Activated CD8-positive, alpha-beta memory T cell treated with anti-CD3 and anti-CD28 coated beads for 48 hours (primary cell): ENCODE measurements around the gene SWAP70.
"Not testable (repeated sequence)": the region's sequence is repeated elsewhere in the genome, so short reads cannot be mapped to it uniquely, and the experiment has no call there.

Experiments used
- DNase-seq, 3 experiments: peaks; one replicate each; pipeline ENCODE4 v3.0.0-alpha.2; 2020; ENCODE audit warnings: low read depth in 2 of 3, low spot score in 2 of 3

The SWAP70 gene

DNA sequence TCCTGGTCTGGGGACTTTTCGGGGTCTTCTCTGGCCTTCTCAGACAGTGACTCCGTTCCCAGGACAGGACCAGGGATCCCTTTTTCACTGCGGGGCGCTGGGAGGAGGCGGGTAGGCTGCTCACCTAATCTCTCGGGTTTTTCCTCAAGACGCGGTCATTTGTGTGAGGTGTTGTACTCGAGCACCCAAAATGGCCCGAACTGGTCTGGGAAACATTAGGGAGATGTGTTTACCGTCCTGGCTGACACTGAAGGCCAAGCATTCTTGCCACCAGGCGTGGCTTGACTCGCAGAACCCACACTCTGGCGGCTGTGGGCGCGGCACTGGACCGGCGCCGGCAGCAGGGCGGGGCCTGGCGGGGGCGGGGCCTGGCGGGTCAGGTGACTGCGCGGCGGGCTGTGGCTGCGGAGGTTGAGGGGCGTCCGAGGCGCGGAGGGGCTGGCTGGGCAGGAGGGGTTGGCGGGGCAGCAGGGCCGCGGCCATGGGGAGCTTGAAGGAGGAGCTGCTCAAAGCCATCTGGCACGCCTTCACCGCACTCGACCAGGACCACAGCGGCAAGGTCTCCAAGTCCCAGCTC lies at the start of gene SWAP70:
SWAP70 (plus strand) TSS at position 379 of the 577 bp plus-strand sequence; CDS start at position 482, 103 bp downstream.
- peak; percentile 62 to 66 (median 62) for DNase-seq

DNA sequence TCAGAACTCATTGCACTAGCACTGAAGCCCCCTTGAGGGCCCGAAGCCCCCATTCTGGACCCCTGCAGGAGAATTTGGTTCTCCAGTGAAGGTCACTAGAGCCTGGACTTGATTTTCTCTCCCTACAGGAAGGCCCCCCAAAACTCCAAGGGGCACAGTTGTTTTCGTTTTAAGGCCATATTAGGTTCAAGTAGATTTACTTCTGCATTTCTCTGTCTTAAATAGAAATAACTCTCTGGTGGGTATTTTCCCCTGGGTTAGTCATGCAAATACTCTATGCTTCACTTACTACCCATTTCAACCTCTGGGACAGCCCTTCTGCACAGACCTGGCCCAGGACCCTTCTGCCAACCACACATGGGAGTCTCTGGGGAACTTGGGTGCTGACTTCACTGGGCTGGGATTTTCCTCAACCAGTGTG lies 48.8 kb upstream of the SWAP70 start:
- DNase-seq, result no peak

DNA sequence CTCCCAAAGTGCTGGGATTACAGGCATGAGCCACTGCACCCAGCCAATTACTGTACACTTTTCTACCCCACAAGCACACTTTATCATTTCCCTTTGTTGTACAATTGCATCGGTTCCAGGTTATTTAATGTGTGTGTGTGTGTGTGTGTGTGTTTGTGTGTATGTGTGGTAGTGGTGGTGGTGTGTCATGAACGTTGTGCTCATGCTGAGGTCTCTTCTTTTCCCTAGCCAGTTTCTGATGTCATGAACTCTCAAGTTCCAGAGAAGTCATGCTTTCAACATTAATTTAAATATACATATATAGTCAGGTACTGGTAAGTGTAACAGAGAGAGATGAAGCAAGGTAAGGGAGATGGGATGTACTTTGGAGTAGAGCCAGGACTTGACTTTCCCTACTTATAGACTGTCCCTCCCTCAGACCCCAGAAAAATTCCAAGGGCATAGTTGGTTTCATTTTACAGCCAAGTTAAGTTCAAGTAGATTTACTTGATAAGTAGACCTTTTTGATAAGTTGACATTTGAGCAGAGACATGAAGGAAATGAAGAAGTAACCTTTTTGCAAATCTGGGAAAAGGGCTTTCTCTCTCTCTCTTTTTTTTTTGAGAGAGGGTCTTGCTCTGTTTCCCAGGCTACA lies 47.7 kb upstream of the SWAP70 start:
- DNase-seq, result no peak

- DNase-seq, result no peak
Observed at GRCh38 chr11:9616858-9617257, 47.0 kb upstream of the SWAP70 start.

DNA sequence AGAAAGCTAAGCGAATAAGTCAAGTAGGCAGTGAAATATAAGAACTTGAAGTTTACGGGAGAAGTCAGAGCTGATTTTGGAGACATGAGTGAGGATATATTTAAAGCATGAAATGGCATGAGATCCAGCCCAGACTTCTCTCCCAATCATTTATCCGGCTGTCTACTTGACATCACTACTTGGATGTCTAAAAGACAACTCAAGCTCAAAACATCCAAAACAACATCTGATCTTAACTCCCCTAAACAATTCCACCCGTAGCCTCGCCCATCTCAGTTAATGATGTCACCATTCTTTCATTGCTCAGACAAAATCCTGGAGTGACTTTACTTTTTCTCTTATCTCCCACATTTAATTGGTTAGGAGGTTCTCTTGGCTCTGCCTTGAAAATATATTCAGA lies 45.9 kb upstream of the SWAP70 start:
- DNase-seq, result no peak

DNA sequence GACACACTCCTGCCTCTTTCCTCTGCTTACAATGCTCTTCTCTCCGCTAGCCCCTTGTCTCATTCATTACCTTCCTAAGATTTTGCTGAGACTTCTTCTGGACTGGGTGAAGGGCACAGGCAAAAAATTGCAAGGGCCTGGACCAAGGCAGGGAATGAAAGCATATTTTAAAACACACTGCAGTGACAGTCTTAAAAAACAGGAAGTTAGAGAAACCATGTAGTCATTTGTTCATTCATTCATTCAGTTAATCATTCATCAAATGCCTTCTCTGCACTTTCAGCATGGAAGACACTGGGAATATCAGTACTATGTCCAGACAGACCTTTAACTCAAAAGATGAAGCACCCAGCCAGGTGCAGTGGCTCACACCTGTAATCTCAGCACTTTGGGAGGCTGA lies 44.9 kb upstream of the SWAP70 start:
- no peak for DNase-seq

GRCh38 chr11:9619971-9620370 lies 43.9 kb upstream of the SWAP70 start:
- no peak for DNase-seq

- DNase-seq, result not testable (repeated sequence)
Observed at GRCh38 chr11:9622353-9622752, 41.5 kb upstream of the SWAP70 start.

DNA sequence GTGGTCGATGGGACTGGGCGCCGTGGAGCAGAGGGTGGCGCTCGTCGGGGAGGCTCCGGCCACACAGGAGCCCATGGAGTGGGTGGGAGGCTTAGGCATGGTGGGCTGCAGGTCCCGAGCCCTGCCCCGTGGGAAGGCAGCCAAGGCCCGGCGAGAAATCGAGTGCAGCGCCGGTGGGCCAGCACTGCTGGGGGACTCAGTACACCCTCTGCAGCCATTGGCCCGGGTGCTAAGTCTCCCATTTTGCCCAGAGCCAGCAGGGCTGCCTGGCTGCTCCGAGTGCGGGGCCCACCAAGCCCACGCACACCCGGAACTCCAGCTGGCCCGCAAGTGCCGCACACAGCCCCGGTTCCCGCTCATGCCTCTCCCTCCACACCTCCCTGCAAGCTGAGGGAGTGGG lies 40.8 kb upstream of the SWAP70 start:
- DNase-seq, result not testable (repeated sequence)

DNA sequence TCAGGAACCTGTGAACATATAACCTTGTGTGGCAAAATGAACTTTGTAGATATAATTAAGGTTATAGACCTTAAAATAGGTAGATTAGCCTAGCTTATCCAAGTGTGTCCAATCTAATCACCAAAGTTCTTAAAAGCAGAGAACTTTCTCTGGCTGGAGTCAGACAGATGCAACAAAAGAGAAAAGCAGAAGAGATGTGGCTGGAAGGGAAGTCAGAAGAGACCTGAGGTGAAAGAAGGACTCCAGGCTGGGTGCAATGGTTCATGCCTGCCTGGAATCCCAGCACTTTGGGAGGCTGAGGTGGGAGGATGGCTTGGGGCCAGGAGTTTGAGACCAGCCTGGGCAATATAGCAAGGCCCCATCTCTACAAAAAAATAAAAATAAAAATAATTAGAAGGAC lies 39.4 kb upstream of the SWAP70 start:
- DNase-seq, result no peak

GRCh38 chr11:9625162-9625561 lies 38.7 kb upstream of the SWAP70 start:
- no peak for DNase-seq

DNA sequence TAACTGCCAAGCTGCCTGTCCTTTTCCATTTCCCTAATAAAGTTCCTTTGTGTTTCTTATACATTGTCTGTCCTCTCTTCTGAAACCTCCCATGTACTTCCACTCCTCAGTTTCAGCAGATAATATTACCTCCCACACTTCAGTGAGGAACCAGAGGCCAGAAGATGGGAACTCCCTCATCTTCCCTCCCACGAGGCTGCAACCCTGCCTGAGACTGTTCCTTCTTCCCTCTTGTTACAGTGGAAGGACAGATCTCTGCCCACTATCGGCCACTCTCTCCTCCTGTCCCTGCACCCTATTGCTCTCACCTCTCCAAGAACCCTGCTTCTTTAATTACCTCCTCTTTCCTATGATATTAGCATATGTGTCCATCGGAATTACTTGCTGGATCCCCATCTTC lies 38.1 kb upstream of the SWAP70 start:
- no peak for DNase-seq

DNA sequence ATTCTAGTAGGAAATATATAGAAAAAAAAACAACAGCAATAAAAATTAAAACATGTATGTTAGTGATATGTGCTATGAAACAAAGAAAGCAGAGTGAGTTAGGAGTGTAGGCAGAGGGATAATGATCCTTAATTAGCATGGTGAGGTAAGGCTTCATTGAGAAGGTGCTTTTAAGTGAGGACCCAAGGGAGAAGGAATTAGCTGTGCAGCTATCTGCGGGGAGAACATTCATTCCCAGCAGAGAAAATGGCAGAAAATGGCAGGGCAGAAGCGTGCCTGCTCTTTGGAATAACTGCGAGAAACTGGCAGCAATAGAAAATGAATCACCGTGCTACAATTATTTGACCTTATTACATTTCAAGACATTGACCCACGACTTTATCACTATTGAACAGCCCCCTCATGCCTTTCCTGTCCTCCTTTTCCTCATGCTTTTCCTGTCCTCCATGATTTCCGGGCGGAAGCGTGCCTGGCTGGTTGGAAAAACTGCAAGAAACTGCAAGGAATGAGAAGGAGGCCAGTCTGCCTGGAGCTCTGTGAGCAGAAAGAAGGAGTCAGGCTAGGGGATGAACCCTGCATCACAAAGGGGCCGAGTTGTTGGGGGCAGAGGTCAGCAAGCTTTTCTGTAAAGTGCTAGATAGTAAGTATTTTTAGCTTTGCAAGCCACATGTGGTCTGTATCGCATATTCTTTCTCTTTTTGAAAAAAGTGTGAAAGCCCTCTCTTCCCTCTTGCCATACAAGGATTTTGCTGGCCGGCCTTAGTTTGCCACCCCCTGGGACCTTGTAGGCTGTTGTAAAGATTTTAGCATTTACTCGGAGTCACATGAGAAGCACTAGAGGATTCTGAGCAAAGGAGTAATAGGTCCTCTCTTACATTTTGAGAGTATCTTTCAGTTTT lies 37.1 kb upstream of the SWAP70 start:
- DNase-seq, result no peak

GRCh38 chr11:9629064-9629463 lies 34.8 kb upstream of the SWAP70 start:
- DNase-seq, result no peak

- DNase-seq, result no peak
Observed at GRCh38 chr11:9633679-9634078, 30.2 kb upstream of the SWAP70 start.

- DNase-seq, result no peak
Observed at GRCh38 chr11:9636691-9637090, 27.2 kb upstream of the SWAP70 start.

DNA sequence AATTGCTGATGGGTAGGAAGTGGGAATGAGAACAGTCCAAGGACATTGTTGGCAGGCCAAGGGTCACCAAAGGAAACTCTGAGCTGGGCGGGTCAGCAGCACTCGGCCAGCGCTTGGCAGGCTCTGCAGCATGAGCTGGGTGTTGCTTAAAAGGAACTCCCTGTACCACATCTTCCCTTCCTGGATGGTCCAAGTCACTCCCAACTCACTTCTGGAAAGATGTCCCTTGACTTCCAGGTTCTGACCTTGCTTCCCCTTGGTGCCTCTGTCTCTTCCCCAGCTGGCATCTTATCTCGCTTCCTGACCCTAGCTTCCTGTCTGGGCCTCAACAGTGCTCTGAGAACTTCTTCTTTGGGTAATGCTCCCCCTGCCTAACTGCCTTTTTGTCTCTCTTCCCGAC lies 24.8 kb upstream of the SWAP70 start:
- DNase-seq, result no peak

DNA sequence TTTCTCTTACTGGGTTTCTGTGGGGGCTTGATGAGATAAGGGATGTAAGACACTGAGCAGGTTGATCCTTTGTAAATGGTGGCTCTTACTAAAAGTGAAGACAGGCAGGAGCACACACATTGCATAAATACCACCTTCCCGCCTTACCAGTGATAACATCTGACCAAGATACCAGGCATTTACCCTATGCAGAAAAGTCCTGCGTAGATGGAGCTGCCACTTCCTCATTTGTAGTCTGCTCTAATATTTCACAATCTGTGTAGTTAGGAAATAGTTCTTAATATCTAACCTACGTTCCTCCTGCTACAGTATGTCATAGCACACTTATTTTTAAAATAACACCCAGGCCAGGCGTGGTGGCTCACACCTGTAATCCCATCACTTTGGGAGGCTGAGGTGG lies 23.9 kb upstream of the SWAP70 start:
- no peak for DNase-seq

DNA sequence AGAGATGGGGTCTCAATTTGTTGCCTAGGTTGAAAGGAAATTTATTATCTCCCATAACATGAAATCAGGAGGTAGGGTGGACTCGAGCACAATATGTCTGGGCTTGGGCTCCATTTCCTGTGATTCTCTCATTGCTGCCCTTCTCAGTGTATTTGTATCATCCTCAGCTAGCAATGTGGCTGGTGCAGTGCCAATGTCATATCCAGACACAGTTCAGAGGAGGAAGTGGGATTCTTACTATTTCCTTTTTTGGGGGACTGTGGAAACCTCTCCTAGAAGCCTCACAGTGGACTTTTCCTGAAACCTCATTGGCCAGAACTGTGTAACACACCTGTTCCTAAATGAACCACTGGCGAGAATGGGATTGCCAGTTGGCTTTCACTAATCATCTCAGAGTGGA lies 21.0 kb upstream of the SWAP70 start:
- DNase-seq, result no peak

- no peak for DNase-seq
Observed at GRCh38 chr11:9643751-9644150, 20.1 kb upstream of the SWAP70 start.

GRCh38 chr11:9645881-9646280 lies 18.0 kb upstream of the SWAP70 start:
- DNase-seq, result no peak

DNA sequence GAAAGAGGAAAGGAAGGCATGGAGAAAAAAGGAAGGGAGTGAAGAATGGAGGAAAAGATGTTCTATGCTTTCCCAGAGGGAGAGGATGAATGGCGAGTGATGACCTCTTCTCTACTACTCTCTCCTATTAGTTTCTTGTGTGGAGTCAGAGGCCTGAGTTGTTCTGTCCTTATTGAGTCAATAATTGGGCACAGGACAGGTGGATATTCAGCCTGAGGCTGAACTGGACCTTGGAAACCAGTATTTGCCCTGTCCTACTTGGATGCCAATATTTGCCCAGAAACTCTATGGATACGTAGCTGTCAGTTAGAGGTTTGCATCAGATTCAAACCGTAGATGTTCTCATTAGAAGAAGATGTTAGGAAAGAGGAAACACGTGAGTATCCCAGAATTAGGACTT lies 17.6 kb upstream of the SWAP70 start:
- DNase-seq, result no peak
